SK-N-SH treated with all-trans-retinoic acid at 6 μM for 48 hours (cell line): ENCODE data around the gene BICC1.

ENCODE experiments used
- ARNTL ChIP-seq: fragments of 450-650 bp; formaldehyde crosslinking; IDR thresholded peaks from 2 replicates; pipeline ENCODE4 v1.5.0; 2020; ENCODE audit warnings: low read depth, mild to moderate bottlenecking, moderate library complexity, borderline replicate concordance
- BACH2 ChIP-seq: fragments of 250-450 bp; sonication (Bioruptor Pico); IDR thresholded peaks from 2 replicates; pipeline ENCODE4 v1.9.0; 2021; ENCODE audit warnings: mild to moderate bottlenecking, borderline replicate concordance
- CSDC2 ChIP-seq: fragments of 250-450 bp; sonication (Bioruptor Pico); IDR thresholded peaks from 2 replicates; pipeline ENCODE4 v1.5.0; 2020; ENCODE audit warnings: mild to moderate bottlenecking, moderate library complexity
- ESRRG ChIP-seq: fragments of 250-450 bp; sonication (Bioruptor Pico); IDR thresholded peaks from 2 replicates; pipeline ENCODE4 v1.6.1; 2021; ENCODE audit warnings: mild to moderate bottlenecking
- OSR1 ChIP-seq: fragments of 250-450 bp; sonication (Bioruptor Pico); IDR thresholded peaks from 2 replicates; pipeline ENCODE4 v1.8.0; 2022; ENCODE audit warnings: moderate library complexity, mild to moderate bottlenecking, inconsistent platforms
- PATZ1 ChIP-seq: fragments of 250-450 bp; sonication (Bioruptor Pico); IDR thresholded peaks from 2 replicates; pipeline ENCODE4 v1.8.0; 2020; ENCODE audit warnings: mild to moderate bottlenecking, moderate library complexity, borderline replicate concordance
- PPARA ChIP-seq: fragments of 250-450 bp; sonication (Bioruptor Pico); IDR thresholded peaks from 2 replicates; pipeline ENCODE4 v1.5.0; 2020; ENCODE audit warnings: mild to moderate bottlenecking, borderline replicate concordance
- ZFP3 ChIP-seq: fragments of 250-450 bp; sonication (Bioruptor Pico); IDR thresholded peaks from 2 replicates; pipeline ENCODE4 v1.5.0; 2020; ENCODE audit warnings: mild to moderate bottlenecking, moderate library complexity
- ZNF565 ChIP-seq: fragments of 450-650 bp; formaldehyde crosslinking; conservative IDR thresholded peaks from 2 replicates; pipeline ENCODE4 v1.5.0; 2020; ENCODE audit warnings: low read depth, mild to moderate bottlenecking, moderate library complexity
- ZNF70 ChIP-seq: fragments of 450-650 bp; formaldehyde crosslinking; IDR thresholded peaks from 2 replicates; pipeline ENCODE4 v1.5.0; 2020; ENCODE audit warnings: mild to moderate bottlenecking, moderate library complexity
- TF ChIP-seq, protein P1 (sequence below): fragments of 250-450 bp; sonication (Bioruptor Pico); IDR thresholded peaks from 2 replicates; pipeline ENCODE4 v1.5.1; 2021; ENCODE audit warnings: mild to moderate bottlenecking, moderate library complexity
- TF ChIP-seq, protein P2 (sequence below): fragments of 250-450 bp; sonication (Bioruptor Pico); IDR thresholded peaks from 2 replicates; pipeline ENCODE4 v1.5.1; 2020; ENCODE audit warnings: low read depth, mild to moderate bottlenecking, moderate library complexity

- TF ChIP-seq, protein P1, sequence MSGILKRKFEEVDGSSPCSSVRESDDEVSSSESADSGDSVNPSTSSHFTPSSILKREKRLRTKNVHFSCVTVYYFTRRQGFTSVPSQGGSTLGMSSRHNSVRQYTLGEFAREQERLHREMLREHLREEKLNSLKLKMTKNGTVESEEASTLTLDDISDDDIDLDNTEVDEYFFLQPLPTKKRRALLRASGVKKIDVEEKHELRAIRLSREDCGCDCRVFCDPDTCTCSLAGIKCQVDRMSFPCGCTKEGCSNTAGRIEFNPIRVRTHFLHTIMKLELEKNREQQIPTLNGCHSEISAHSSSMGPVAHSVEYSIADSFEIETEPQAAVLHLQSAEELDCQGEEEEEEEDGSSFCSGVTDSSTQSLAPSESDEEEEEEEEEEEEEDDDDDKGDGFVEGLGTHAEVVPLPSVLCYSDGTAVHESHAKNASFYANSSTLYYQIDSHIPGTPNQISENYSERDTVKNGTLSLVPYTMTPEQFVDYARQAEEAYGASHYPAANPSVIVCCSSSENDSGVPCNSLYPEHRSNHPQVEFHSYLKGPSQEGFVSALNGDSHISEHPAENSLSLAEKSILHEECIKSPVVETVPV = no peak
- no peak for TF ChIP-seq CSDC2 (CRISPR knock-in tag)
- no peak for TF ChIP-seq PPARA (CRISPR knock-in tag)
- TF ChIP-seq ZNF70 (CRISPR knock-in tag) = no peak
- no peak for TF ChIP-seq OSR1 (CRISPR knock-in tag)
- TF ChIP-seq BACH2 (CRISPR knock-in tag) = no peak
- TF ChIP-seq PATZ1 (CRISPR knock-in tag) = no peak
- TF ChIP-seq ESRRG (CRISPR knock-in tag) = no peak
- TF ChIP-seq ARNTL (CRISPR knock-in tag) = no peak
- no peak for TF ChIP-seq ZFP3 (CRISPR knock-in tag)
- TF ChIP-seq, protein P2, sequence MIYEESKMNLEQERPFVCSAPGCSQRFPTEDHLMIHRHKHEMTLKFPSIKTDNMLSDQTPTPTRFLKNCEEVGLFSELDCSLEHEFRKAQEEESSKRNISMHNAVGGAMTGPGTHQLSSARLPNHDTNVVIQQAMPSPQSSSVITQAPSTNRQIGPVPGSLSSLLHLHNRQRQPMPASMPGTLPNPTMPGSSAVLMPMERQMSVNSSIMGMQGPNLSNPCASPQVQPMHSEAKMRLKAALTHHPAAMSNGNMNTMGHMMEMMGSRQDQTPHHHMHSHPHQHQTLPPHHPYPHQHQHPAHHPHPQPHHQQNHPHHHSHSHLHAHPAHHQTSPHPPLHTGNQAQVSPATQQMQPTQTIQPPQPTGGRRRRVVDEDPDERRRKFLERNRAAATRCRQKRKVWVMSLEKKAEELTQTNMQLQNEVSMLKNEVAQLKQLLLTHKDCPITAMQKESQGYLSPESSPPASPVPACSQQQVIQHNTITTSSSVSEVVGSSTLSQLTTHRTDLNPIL (CRISPR knock-in tag) = no peak
- TF ChIP-seq ZNF565 (CRISPR knock-in tag) = no peak
Measured at GRCh38 chr10:58675321-58675720, 162.6 kb downstream of the BICC1 start.
